Sigmoid colon (tissue), 7 donors: ENCODE results near the gene ANOS1. TPM values are rescaled to one million over a fixed set of nuclear protein-coding genes. Genes with fewer than 3 reads are reported as not detected.

Experiments used
- DNase-seq: peaks from one replicate; pipeline ENCODE4 v3.0.0-alpha.2; 2019
- H3K27ac ChIP-seq, 4 donors: fragments of 200-600 bp; sonication (generic); one replicate each; pipeline ENCODE4 v1.5.1; 2016 to 2019; ENCODE audit warnings: mild to moderate bottlenecking in 1 of 4
- H3K27me3 ChIP-seq, 3 donors: fragments of 200-600 bp; sonication (generic); one replicate each; pipeline ENCODE4 v1.5.1; 2019; ENCODE audit warnings: mild to moderate bottlenecking in 1 of 3
- H3K36me3 ChIP-seq, 4 donors: fragments of 200-600 bp; sonication (generic); one replicate each; pipeline ENCODE4 v1.5.1; 2016 to 2019
- H3K4me1 ChIP-seq, 4 donors: fragments of 200-600 bp; sonication (generic); one replicate each; pipeline ENCODE4 v1.5.1; 2017 to 2019
- H3K4me3 ChIP-seq, 4 donors: fragments of 200-600 bp; sonication (generic); one replicate each; pipeline ENCODE4 v1.5.1; 2017 to 2019; ENCODE audit warnings: mild to moderate bottlenecking in 2 of 4, moderate library complexity in 1 of 4
- H3K9me3 ChIP-seq, 4 donors: fragments of 200-600 bp in 3 of 4; sonication (generic) in 3 of 4; one replicate each; pipeline versions ENCODE4 v1.5.1 to v1.6.1; 2013 to 2019
- EP300 ChIP-seq, 4 donors: sonication (generic); formaldehyde crosslinking; IDR thresholded peaks; one replicate each; pipeline ENCODE4 v1.6.1; 2017; ENCODE audit warnings: antibody characterized with exemption in 4 of 4
- POLR2A ChIP-seq, 2 donors: fragments of 450-650 bp; IDR thresholded peaks; one replicate each; pipeline ENCODE4 v1.6.1; 2016; ENCODE audit warnings: antibody characterized with exemption in 2 of 2, mild to moderate bottlenecking in 2 of 2, moderate library complexity in 2 of 2
- POLR2AphosphoS5 ChIP-seq, 4 donors: sonication (generic); formaldehyde crosslinking; IDR thresholded peaks; one replicate each; pipeline ENCODE4 v1.6.1; 2017; ENCODE audit warnings: antibody characterized with exemption in 4 of 4
- WGBS, 2 donors: extraction: QIAGEN DNeasy Blood & Tissue Kit; methylation state at CpG; one replicate each; pipeline ENCODE4 v1.1.7; 2013; 5-methylcytosine and 5-hydroxymethylcytosine counted together
- intact Hi-C: fragments of 100-400 bp; cut with DNase I; formaldehyde crosslinking; loops from one replicate; pipeline ENCODE4 v1.15.1; 2023
- polyA plus RNA-seq, 3 donors: library from polyadenylated mRNA; stranded (reverse); fragments of 200-250 nt; gene quantifications; one replicate each; pipeline ENCODE4 v1.2.3, GENCODE V29; 2013
- total RNA-seq, 4 donors: library from RNA; depleted of rRNA; stranded (reverse); fragments of >200 nt; gene quantifications; one replicate each; pipeline ENCODE4 v1.1.0, GENCODE V29; 2016
- TF ChIP-seq, protein P1 (sequence below), 4 experiments: fragments of 450-650 bp in 3 of 4; fragments of 200-600 bp in 1 of 4; IDR thresholded peaks; one replicate each; pipeline ENCODE4 v1.5.1; 2016 to 2019; ENCODE audit warnings: antibody characterized with exemption in 4 of 4, mild to moderate bottlenecking in 3 of 4, moderate library complexity in 2 of 4
- donor health status: healthy with polysubstance abuse.
- donor health status: Bipolar disorder and iron deficiency.
- donor health status: healthy.

ANOS1 gene
- total and polyA plus RNA-seq, 7 donors = 0.31 to 3.0 (median 0.81) TPM; not detected in 1

DNA sequence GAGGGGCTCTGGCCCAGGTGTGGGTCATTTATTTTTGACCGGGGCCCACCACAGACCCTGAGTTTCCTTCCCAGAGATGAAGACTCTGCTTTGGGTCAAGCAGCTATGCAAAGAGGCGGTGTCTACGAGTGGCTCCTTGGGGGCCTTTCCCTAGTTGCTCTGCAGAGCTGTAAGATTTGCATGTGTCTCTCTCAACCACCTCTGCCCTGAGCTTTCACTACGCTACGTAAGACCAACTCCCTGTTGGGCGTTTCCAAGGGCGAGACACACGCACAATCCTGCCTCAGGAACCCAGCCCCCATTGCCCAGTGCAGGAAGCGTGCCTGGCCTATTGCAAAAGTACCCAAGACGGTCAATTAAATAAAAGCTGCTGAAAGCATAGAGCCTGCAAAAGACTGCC lies 10.0 kb upstream of the ANOS1 start:
- intact Hi-C loops = loop anchor here (10.0 kb wide), 1 partner anchor 73 kb away; no protein-coding TSS in a partner anchor
- no peak overlapping the region for H3K4me3 ChIP-seq
- no peaks in the 10 kb centered on the region for H3K9me3 ChIP-seq
- H3K27ac ChIP-seq = no peak overlapping the region
- TF ChIP-seq POLR2A (IDR thresholded peaks at IDR 0.05) (no peak), EP300 (IDR thresholded peaks at IDR 0.05) (no peak), POLR2AphosphoS5 (IDR thresholded peaks at IDR 0.05) (no peak)
- TF ChIP-seq, protein P1, sequence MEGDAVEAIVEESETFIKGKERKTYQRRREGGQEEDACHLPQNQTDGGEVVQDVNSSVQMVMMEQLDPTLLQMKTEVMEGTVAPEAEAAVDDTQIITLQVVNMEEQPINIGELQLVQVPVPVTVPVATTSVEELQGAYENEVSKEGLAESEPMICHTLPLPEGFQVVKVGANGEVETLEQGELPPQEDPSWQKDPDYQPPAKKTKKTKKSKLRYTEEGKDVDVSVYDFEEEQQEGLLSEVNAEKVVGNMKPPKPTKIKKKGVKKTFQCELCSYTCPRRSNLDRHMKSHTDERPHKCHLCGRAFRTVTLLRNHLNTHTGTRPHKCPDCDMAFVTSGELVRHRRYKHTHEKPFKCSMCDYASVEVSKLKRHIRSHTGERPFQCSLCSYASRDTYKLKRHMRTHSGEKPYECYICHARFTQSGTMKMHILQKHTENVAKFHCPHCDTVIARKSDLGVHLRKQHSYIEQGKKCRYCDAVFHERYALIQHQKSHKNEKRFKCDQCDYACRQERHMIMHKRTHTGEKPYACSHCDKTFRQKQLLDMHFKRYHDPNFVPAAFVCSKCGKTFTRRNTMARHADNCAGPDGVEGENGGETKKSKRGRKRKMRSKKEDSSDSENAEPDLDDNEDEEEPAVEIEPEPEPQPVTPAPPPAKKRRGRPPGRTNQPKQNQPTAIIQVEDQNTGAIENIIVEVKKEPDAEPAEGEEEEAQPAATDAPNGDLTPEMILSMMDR (IDR thresholded peaks at IDR 0.05) = no peak
- no peaks in the 10 kb centered on the region for H3K27me3 ChIP-seq
- H3K36me3 ChIP-seq = no peaks in the 10 kb centered on the region
- 60 to 83% methylated on average over 10 of the region's 10 CpGs for WGBS, 2 donors
- DNase-seq = no peak
- no peaks in the 10 kb centered on the region for H3K4me1 ChIP-seq

DNA sequence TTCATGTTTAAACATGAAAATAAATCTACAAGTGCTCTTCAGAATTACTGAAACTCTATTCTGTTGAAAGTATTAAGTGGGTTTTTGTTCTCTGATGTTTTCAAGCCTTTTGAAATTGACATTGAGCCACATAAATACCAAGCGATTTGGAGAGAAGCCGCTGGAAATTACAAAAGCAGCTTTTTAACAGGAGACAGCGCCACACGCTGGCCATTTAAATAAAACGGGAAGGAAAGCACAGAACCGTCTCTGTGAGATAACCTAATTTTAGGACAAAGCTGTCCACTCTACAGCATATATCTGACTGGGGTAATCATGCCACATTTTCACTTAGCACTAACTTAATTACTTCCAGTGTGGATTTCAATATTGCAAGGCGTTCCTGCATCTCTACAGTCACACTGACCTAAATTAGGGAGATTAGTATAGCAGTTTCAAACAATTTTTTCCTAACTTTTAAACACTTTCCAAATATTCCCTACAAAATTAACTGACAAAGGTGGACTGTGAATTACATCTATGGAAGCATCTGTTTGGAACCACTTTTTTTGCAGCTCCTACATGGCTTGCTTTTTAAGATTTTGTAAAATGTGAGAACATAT lies 6.8 kb upstream of the ANOS1 start:
- no peaks in the 10 kb centered on the region for H3K36me3 ChIP-seq
- intact Hi-C loops = loop anchor here (2.0 kb wide), 1 partner anchor 742 kb away; no protein-coding TSS in a partner anchor
- no peaks in the 10 kb centered on the region for H3K27me3 ChIP-seq
- DNase-seq = no peak
- H3K27ac ChIP-seq = no peak overlapping the region
- 0 to 2% methylated on average over 7 of the region's 7 CpGs for WGBS, 2 donors
- TF ChIP-seq POLR2A (IDR thresholded peaks at IDR 0.05) = no peak
- TF ChIP-seq, protein P1 (IDR thresholded peaks at IDR 0.05) = peak in 3 of 4 experiments; percentile 35 to 49 (median 41)
- TF ChIP-seq EP300 (IDR thresholded peaks at IDR 0.05) = no peak
- no peak for TF ChIP-seq POLR2AphosphoS5 (IDR thresholded peaks at IDR 0.05)
- no peak overlapping the region for H3K4me3 ChIP-seq
- H3K9me3 ChIP-seq = no peaks in the 10 kb centered on the region
- no peaks in the 10 kb centered on the region for H3K4me1 ChIP-seq

DNA sequence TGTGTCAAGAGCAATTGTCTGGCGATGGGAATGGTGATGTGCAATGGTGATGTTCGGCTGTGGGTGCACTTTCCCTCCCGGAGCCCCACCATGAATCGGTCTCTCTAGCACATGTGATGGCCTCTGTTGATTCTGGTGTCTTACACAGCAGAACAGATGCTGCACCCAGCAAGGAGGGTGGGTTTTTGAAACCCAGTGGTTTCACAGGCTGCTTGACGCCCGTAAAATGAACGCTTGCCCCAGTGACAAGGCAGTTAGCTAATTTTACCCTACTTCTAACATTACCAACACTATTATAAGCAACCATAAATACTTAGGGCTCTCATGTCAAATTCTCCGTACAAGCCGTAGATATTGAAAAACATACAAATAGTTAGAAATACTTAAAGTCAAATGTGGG lies 5.9 kb upstream of the ANOS1 start:
- Histone ChIP-seq H3K27ac (no peak overlapping the region), H3K27me3 (peaks cover 0 to 2% (median 0%) of the 10 kb centered on the region in 3 donors), H3K36me3 (no peaks in the 10 kb centered on the region), H3K9me3 (no peaks in the 10 kb centered on the region), H3K4me1 (no peaks in the 10 kb centered on the region), H3K4me3 (no peak overlapping the region)
- WGBS, 2 donors = 80 to 90% methylated on average over 9 of the region's 9 CpGs
- no peak for DNase-seq
- TF ChIP-seq, protein P1 (IDR thresholded peaks at IDR 0.05) = no peak
- TF ChIP-seq POLR2A (IDR thresholded peaks at IDR 0.05) (no peak), POLR2AphosphoS5 (IDR thresholded peaks at IDR 0.05) (no peak), EP300 (IDR thresholded peaks at IDR 0.05) (no peak)
- intact Hi-C loops = loop anchor here (2.0 kb wide), 1 partner anchor 741 kb away; no protein-coding TSS in a partner anchor

DNA sequence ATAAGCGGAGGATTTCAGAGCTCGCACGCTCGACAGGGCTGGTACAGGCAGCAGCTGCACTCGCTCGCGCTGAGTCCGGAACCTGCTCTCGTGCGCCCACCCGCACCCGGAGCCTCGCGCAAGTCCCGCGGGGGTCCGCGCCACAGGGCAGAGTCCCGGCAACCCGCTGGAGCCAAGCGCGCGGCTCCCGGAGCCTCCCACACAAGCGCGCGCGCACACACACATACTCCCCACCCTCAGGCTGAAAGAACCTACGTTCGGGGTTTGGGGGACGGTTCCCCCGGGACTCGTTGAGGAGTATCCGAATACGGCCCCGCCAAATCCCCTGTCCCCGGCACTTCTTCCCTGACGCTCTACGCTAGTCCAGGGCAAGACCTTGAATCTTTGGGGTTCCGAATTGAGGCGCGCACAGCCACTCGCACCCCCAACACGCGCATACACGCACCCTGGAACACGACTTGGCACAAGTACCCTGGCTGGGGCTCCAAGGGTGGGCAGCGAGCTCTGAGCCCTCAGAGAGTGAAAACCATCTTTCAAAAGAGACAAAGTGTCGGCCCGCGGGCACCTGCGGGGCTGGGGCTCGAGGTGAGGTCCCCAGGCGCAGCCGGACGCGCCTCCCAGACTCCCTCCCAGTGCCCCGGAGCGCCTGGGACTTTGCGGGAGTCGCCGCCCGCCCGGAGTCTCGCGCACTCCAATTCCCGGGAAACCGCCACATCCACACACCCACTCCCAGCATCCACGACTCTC lies 952 bp downstream of the ANOS1 start:
- TF ChIP-seq, protein P1 (IDR thresholded peaks at IDR 0.05) = no peak
- TF ChIP-seq POLR2AphosphoS5 (IDR thresholded peaks at IDR 0.05) (no peak), POLR2A (IDR thresholded peaks at IDR 0.05) (no peak), EP300 (IDR thresholded peaks at IDR 0.05) (no peak)
- no peaks in the 10 kb centered on the region for H3K9me3 ChIP-seq
- H3K36me3 ChIP-seq = no peaks in the 10 kb centered on the region
- no peak overlapping the region for H3K27ac ChIP-seq
- peaks cover 0 to 18% (median 6%) of the 10 kb centered on the region in 4 donors for H3K4me1 ChIP-seq
- WGBS, 2 donors = 2% methylated on average over 69 of the region's 69 CpGs
- H3K27me3 ChIP-seq = peaks cover 0 to 31% (median 7%) of the 10 kb centered on the region in 3 donors
- intact Hi-C loops = no loop called here
- H3K4me3 ChIP-seq = peak overlapping the region in 3 of 4 donors; percentile 38 to 47 (median 46)
- no peak for DNase-seq
